NCI-H1092 (cell line): ENCODE data around the gene VPS13D.

Source experiments
- DNase-seq: peaks from one replicate; lab custom pipeline; 2025; lab: John Stamatoyannopoulos, UW

Gene VPS13D

GRCh38 chr1:12539705-12540579 is 310.1 kb downstream of the VPS13D start:
- no peak for DNase-seq

- DNase-seq: no peak
Measured at GRCh38 chr1:12540580-12541273, 310.9 kb downstream of the VPS13D start.

- DNase-seq: no peak
Measured at GRCh38 chr1:12541274-12542137, 311.7 kb downstream of the VPS13D start.

- DNase-seq: no peak
Measured at GRCh38 chr1:12542138-12542465, 312.3 kb downstream of the VPS13D start.

GRCh38 chr1:12542616-12543592 is 313.1 kb downstream of the VPS13D start:
- no peak for DNase-seq

- DNase-seq: no peak
Measured at GRCh38 chr1:12543740-12544154, 313.9 kb downstream of the VPS13D start.

GRCh38 chr1:12544357-12544756 is 314.5 kb downstream of the VPS13D start:
- no peak for DNase-seq

- DNase-seq: no peak
Measured at GRCh38 chr1:12544992-12545391, 315.2 kb downstream of the VPS13D start.

- no peak for DNase-seq
Measured at GRCh38 chr1:12546771-12547585, 317.1 kb downstream of the VPS13D start.

GRCh38 chr1:12547586-12548225 is 317.9 kb downstream of the VPS13D start:
- no peak for DNase-seq

- DNase-seq: no peak
Measured at GRCh38 chr1:12548279-12548972, 318.6 kb downstream of the VPS13D start.

GRCh38 chr1:12548973-12549459 is 319.2 kb downstream of the VPS13D start:
- no peak for DNase-seq

- DNase-seq: no peak
Measured at GRCh38 chr1:12549460-12550349, 319.9 kb downstream of the VPS13D start.

- no peak for DNase-seq
Measured at GRCh38 chr1:12551584-12551983, 321.8 kb downstream of the VPS13D start.

- no peak for DNase-seq
Measured at GRCh38 chr1:12552111-12552888, 322.5 kb downstream of the VPS13D start.

GRCh38 chr1:12552951-12553921 is 323.4 kb downstream of the VPS13D start:
- no peak for DNase-seq
